Measurements from ENCODE around the gene CCT7.

The CCT7 gene

GRCh38 chr2:73263540-73264331, 29.6 kb downstream of the CCT7 start:
- no peak for TF ChIP-seq CTCF (IDR thresholded peaks at IDR 0.05)
- no peak overlapping the region for H3K27ac ChIP-seq
- H3K36me3 ChIP-seq, result no peaks in the 10 kb centered on the region
- H3K9me3 ChIP-seq, result no peaks in the 10 kb centered on the region
- no peak overlapping the region for H3K4me3 ChIP-seq (ENCODE audit: low read depth in 1 of 2, low read length in 1 of 2)
- peaks cover 15% of the 10 kb centered on the region for H3K27me3 ChIP-seq
- H3K4me1 ChIP-seq (ENCODE audit: control insufficient read depth in 1 of 2, insufficient read depth in 1 of 2, low read depth in 1 of 2, low read length in 1 of 2), result no peaks in the 10 kb centered on the region

- H3K36me3 ChIP-seq, result no peaks in the 10 kb centered on the region
These were observed 30.2 kb downstream of the CCT7 start for GRCh38 chr2:73264332-73264606.

DNA sequence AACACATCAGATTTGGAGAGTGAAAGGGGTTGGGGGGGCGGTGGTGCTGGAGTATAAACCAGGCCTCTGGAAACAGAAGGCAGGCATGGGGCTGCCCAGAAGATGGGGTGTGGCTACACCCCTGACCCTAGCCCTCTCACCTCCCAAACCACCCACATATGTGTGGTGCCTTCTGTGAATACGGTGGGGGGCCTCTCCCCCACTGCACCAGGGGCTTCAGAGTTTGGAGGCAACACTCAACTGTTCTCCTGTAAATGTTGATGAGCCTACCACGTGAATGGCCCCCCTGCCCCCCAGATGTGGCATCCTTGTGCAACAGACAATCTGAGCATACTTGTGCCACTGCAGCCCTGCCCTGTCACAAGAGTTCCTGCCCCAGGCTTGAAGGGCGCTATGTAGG, 30.7 kb downstream of the CCT7 start:
- Histone ChIP-seq H3K27ac (no peak overlapping the region), H3K9me3 (no peaks in the 10 kb centered on the region), H3K27me3 (peaks cover 26% of the 10 kb centered on the region), H3K36me3 (no peaks in the 10 kb centered on the region), H3K4me1 (ENCODE audit: control insufficient read depth in 1 of 2, insufficient read depth in 1 of 2, low read depth in 1 of 2, low read length in 1 of 2) (no peaks in the 10 kb centered on the region), H3K4me3 (ENCODE audit: low read depth in 1 of 2, low read length in 1 of 2) (no peak overlapping the region)
- no peak for TF ChIP-seq CTCF (IDR thresholded peaks at IDR 0.05)

More at GRCh38 chr2:73264332-73264606, 30.2 kb downstream of the CCT7 start:
- Histone ChIP-seq H3K4me1 (ENCODE audit: control insufficient read depth in 1 of 2, insufficient read depth in 1 of 2, low read depth in 1 of 2, low read length in 1 of 2) (no peaks in the 10 kb centered on the region), H3K4me3 (ENCODE audit: low read depth in 1 of 2, low read length in 1 of 2) (no peak overlapping the region), H3K27me3 (peaks cover 21% of the 10 kb centered on the region), H3K27ac (no peak overlapping the region), H3K9me3 (no peaks in the 10 kb centered on the region)
- no peak for TF ChIP-seq CTCF (IDR thresholded peaks at IDR 0.05)

- H3K27me3 ChIP-seq, result peaks cover 33% of the 10 kb centered on the region
- no peaks in the 10 kb centered on the region for H3K36me3 ChIP-seq
- H3K9me3 ChIP-seq, result no peaks in the 10 kb centered on the region
- H3K27ac ChIP-seq, result no peak overlapping the region
- H3K4me3 ChIP-seq (ENCODE audit: low read depth in 1 of 2, low read length in 1 of 2), result no peak overlapping the region
- TF ChIP-seq CTCF (IDR thresholded peaks at IDR 0.05), result no peak
- H3K4me1 ChIP-seq (ENCODE audit: control insufficient read depth in 1 of 2, insufficient read depth in 1 of 2, low read depth in 1 of 2, low read length in 1 of 2), result no peaks in the 10 kb centered on the region
These were observed 31.4 kb downstream of the CCT7 start for GRCh38 chr2:73265298-73266060.

- no peak overlapping the region for H3K4me3 ChIP-seq (ENCODE audit: low read depth in 1 of 2, low read length in 1 of 2)
- H3K27ac ChIP-seq, result no peak overlapping the region
- no peaks in the 10 kb centered on the region for H3K9me3 ChIP-seq
- no peaks in the 10 kb centered on the region for H3K36me3 ChIP-seq
- peaks cover 41% of the 10 kb centered on the region for H3K27me3 ChIP-seq
- TF ChIP-seq CTCF (IDR thresholded peaks at IDR 0.05), result no peak
- no peaks in the 10 kb centered on the region for H3K4me1 ChIP-seq (ENCODE audit: control insufficient read depth in 1 of 2, insufficient read depth in 1 of 2, low read depth in 1 of 2, low read length in 1 of 2)
These were observed 32.2 kb downstream of the CCT7 start for GRCh38 chr2:73266061-73266901.
